Thyroid gland (tissue), 4 donors: Measurements from ENCODE around the gene ARID3A.

Experiments
- POLR2A ChIP-seq, 2 donors: fragments of 450-650 bp; IDR thresholded peaks; one replicate each; pipeline ENCODE4 v1.6.1; 2017; ENCODE audit warnings: antibody characterized with exemption in 2 of 2, mild to moderate bottlenecking in 2 of 2, moderate library complexity in 1 of 2
- TF ChIP-seq, protein P1 (sequence below), 6 experiments: fragments of 200-600 bp in 3 of 6; fragments of 450-650 bp in 3 of 6; sonication (generic) in 3 of 6; IDR thresholded peaks; one replicate each; pipeline ENCODE4 v1.5.1; 2016 to 2019; ENCODE audit warnings: antibody characterized with exemption in 6 of 6, mild to moderate bottlenecking in 2 of 6, inconsistent platforms in 1 of 6, moderate library complexity in 1 of 6

DNA sequence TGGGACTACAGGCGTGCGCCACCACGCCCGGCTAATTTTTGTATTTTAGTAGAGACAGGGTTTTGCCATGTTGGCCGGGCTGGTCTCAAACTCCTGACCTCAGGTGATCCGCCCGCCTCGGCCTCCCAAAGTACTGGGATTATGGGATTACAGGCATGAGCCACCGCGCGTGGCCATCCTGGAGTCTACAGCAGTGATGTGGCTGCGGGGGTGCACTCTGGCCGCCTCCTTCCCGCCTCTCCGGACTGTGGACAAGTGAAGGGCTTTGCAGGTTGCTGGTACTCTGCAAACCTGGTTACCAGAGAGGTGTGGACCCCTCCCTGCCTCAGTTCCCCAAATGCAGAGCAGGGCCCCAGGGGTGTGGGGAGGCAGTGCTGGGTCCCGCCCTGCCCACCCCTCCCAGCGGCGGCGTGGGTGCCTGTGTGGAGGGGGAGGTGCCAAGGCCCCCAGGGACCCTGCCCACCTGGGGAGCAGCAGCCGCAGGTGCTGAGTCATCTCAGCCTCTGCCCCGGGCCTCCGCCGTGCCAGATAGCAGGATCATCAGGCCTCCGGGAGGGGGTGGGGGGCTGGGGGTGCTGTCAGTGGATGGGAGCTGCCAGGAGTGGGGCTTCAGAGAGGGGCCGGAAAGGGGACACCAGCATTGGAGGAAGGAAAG lies 23.1 kb downstream of the ARID3A start:
- TF ChIP-seq, protein P1, sequence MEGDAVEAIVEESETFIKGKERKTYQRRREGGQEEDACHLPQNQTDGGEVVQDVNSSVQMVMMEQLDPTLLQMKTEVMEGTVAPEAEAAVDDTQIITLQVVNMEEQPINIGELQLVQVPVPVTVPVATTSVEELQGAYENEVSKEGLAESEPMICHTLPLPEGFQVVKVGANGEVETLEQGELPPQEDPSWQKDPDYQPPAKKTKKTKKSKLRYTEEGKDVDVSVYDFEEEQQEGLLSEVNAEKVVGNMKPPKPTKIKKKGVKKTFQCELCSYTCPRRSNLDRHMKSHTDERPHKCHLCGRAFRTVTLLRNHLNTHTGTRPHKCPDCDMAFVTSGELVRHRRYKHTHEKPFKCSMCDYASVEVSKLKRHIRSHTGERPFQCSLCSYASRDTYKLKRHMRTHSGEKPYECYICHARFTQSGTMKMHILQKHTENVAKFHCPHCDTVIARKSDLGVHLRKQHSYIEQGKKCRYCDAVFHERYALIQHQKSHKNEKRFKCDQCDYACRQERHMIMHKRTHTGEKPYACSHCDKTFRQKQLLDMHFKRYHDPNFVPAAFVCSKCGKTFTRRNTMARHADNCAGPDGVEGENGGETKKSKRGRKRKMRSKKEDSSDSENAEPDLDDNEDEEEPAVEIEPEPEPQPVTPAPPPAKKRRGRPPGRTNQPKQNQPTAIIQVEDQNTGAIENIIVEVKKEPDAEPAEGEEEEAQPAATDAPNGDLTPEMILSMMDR (IDR thresholded peaks at IDR 0.05) = no peak
- TF ChIP-seq POLR2A (IDR thresholded peaks at IDR 0.05) = no peak
